Caco-2 (cell line): ENCODE data around the gene ACOT2. TPM values are rescaled to one million over a fixed set of nuclear protein-coding genes. Genes with fewer than 3 reads are reported as not detected.

Source experiments
- BruUV-seq: library from RNA; stranded (reverse); fragments of 400-500 nt; replicated peaks from 2 replicates; lab custom pipeline; 2021; lab: Mats Ljungman, UMichigan
- CTCF ChIA-PET: fragments of 300-600 bp; sonication (Branson Sonifier 250); formaldehyde crosslinking; loops from one replicate; lab custom pipeline; 2022; ENCODE audit warnings: antibody characterized with exemption; lab: Charles Lee
- POLR2A ChIA-PET: fragments of 300-600 bp; sonication (Branson Sonifier 250); formaldehyde crosslinking; loops from one replicate; lab custom pipeline; 2022; ENCODE audit warnings: antibody characterized with exemption; lab: Charles Lee
- DNase-seq, 2 experiments: peaks; one replicate each; pipeline versions ENCODE4 v3.0.0 to v3.0.0-alpha.2; 2020 to 2022
- H3K27me3 ChIP-seq: replicated peaks from 2 replicates; pipeline ENCODE4 v1.6.0; 2011; ENCODE audit warnings: low read length; ENCODE audit not compliant: control insufficient read depth, insufficient read depth
- H3K36me3 ChIP-seq: 2 replicates; pipeline ENCODE4 v1.5.1; 2011; ENCODE audit warnings: low read length; ENCODE audit not compliant: control insufficient read depth, insufficient read depth
- H3K4me1 ChIP-seq: fragments of 250-450 bp; sonication (Bioruptor Pico); 2 replicates; pipeline ENCODE4 v1.5.1; 2020; ENCODE audit warnings: mild to moderate bottlenecking
- H3K4me3 ChIP-seq: 2 replicates; pipeline ENCODE4 v1.5.1; 2011; ENCODE audit warnings: low read depth, mild to moderate bottlenecking, control low read depth, low read length
- H3K9me3 ChIP-seq: fragments of 250-450 bp; sonication (Bioruptor Pico); 2 replicates; pipeline ENCODE4 v1.5.1; 2020; ENCODE audit warnings: mild to moderate bottlenecking, moderate library complexity
- H3K27ac Mint-ChIP-seq: one replicate; pipeline ENCODE4 v1.8.0; 2022; ENCODE audit warnings: mixed read lengths; ENCODE audit not compliant: unreplicated experiment
- H3K27me3 Mint-ChIP-seq: one replicate; pipeline ENCODE4 v1.8.0; 2022; ENCODE audit warnings: mixed read lengths; ENCODE audit not compliant: insufficient read depth, unreplicated experiment
- H3K36me3 Mint-ChIP-seq: one replicate; pipeline ENCODE4 v1.8.0; 2022; ENCODE audit warnings: mild to moderate bottlenecking, mixed read lengths; ENCODE audit not compliant: insufficient read depth, unreplicated experiment
- H3K4me1 Mint-ChIP-seq: one replicate; pipeline ENCODE4 v1.8.0; 2022; ENCODE audit warnings: low read depth, mixed read lengths; ENCODE audit not compliant: unreplicated experiment
- H3K4me3 Mint-ChIP-seq: one replicate; pipeline ENCODE4 v1.8.0; 2022; ENCODE audit warnings: mild to moderate bottlenecking, moderate library complexity, mixed read lengths; ENCODE audit not compliant: unreplicated experiment
- H3K9me3 Mint-ChIP-seq: one replicate; pipeline ENCODE4 v1.8.0; 2022; ENCODE audit warnings: mixed read lengths; ENCODE audit not compliant: unreplicated experiment
- CTCF ChIP-seq, 2 experiments: fragments of 200-600 bp in 1 of 2; IDR thresholded peaks; 1 replicate in 1 of 2; 2 replicates in 1 of 2; pipeline versions ENCODE4 v1.5.1 to v1.8.0; 2011 to 2022; ENCODE audit warnings: antibody characterized with exemption in 1 of 2, control low read depth in 1 of 2, inconsistent platforms in 1 of 2, low read depth in 1 of 2, low read length in 1 of 2, mild to moderate bottlenecking in 1 of 2, moderate library complexity in 1 of 2; ENCODE audit not compliant: insufficient read depth in 1 of 2, severe bottlenecking in 1 of 2, unreplicated experiment in 1 of 2
- intact Hi-C: fragments of 100-400 bp; cut with micrococcal nuclease; formaldehyde crosslinking; loops from one replicate; pipeline ENCODE4 v1.10.0; 2022; ENCODE audit not compliant: unreplicated experiment
- total RNA-seq: library from RNA; stranded (reverse); gene quantifications from 2 replicates; pipeline ENCODE4 v1.2.3, GENCODE V29; 2022

ACOT2 gene
- total RNA-seq, 1 experiment from 2014 or later: 41.4 TPM

GRCh38 chr14:73616831-73617230 lies 47.8 kb downstream of the ACOT2 start:
- BruUV-seq: no TSS peak
- Histone ChIP-seq H3K9me3 (no peaks in the 10 kb centered on the region), H3K36me3 (no peaks in the 10 kb centered on the region), H3K4me3 (no peak overlapping the region), H3K27me3 (no peaks in the 10 kb centered on the region), H3K4me1 (peaks cover 8% of the 10 kb centered on the region)
- H3K4me1 Mint-ChIP-seq: peaks cover 5% of the 10 kb centered on the region
- ChIA-PET POLR2A (no interaction called here), CTCF (no interaction called here)
- H3K9me3 Mint-ChIP-seq: no peaks in the 10 kb centered on the region
- no peak for TF ChIP-seq CTCF (IDR thresholded peaks at IDR 0.05; ENCODE audit: insufficient read depth in 1 of 2, low read depth in 1 of 2, low read length in 1 of 2, severe bottlenecking in 1 of 2, unreplicated experiment in 1 of 2)
- no peaks in the 10 kb centered on the region for H3K27me3 Mint-ChIP-seq
- H3K4me3 Mint-ChIP-seq: no peak overlapping the region
- intact Hi-C loops: no loop called here
- no peak for DNase-seq
- H3K36me3 Mint-ChIP-seq: no peaks in the 10 kb centered on the region
- H3K27ac Mint-ChIP-seq: no peak overlapping the region

GRCh38 chr14:73619524-73619923 lies 50.5 kb downstream of the ACOT2 start:
- no peak for TF ChIP-seq CTCF (IDR thresholded peaks at IDR 0.05; ENCODE audit: insufficient read depth in 1 of 2, low read depth in 1 of 2, low read length in 1 of 2, severe bottlenecking in 1 of 2, unreplicated experiment in 1 of 2)
- ChIA-PET CTCF (interaction anchor here (0.9 kb wide), 1 partner anchor 49 kb away, joined by 4 read pairs; no protein-coding TSS in a partner anchor), POLR2A (interaction anchor here (0.5 kb wide), 1 partner anchor 328 kb away, joined by 3 read pairs; no protein-coding TSS in a partner anchor)
- Mint-ChIP-seq H3K4me3 (no peak overlapping the region), H3K4me1 (no peaks in the 10 kb centered on the region), H3K36me3 (no peaks in the 10 kb centered on the region), H3K27me3 (no peaks in the 10 kb centered on the region), H3K27ac (no peak overlapping the region), H3K9me3 (no peaks in the 10 kb centered on the region)
- BruUV-seq: no TSS peak
- no peak overlapping the region for H3K4me3 ChIP-seq
- H3K4me1 ChIP-seq: no peaks in the 10 kb centered on the region
- H3K36me3 ChIP-seq: no peaks in the 10 kb centered on the region
- no peaks in the 10 kb centered on the region for H3K9me3 ChIP-seq
- no peaks in the 10 kb centered on the region for H3K27me3 ChIP-seq
- DNase-seq: no peak
- intact Hi-C loops: no loop called here

- CTCF ChIA-PET: no interaction called here
- DNase-seq: no peak
- Mint-ChIP-seq H3K4me1 (no peaks in the 10 kb centered on the region), H3K4me3 (no peak overlapping the region), H3K27ac (no peak overlapping the region), H3K27me3 (no peaks in the 10 kb centered on the region), H3K9me3 (no peaks in the 10 kb centered on the region), H3K36me3 (no peaks in the 10 kb centered on the region)
- H3K27me3 ChIP-seq: no peaks in the 10 kb centered on the region
- H3K9me3 ChIP-seq: no peaks in the 10 kb centered on the region
- intact Hi-C loops: no loop called here
- BruUV-seq: no TSS peak
- no peak overlapping the region for H3K4me3 ChIP-seq
- H3K36me3 ChIP-seq: no peaks in the 10 kb centered on the region
- no peak for TF ChIP-seq CTCF (IDR thresholded peaks at IDR 0.05; ENCODE audit: insufficient read depth in 1 of 2, low read depth in 1 of 2, low read length in 1 of 2, severe bottlenecking in 1 of 2, unreplicated experiment in 1 of 2)
- POLR2A ChIA-PET: no interaction called here
- H3K4me1 ChIP-seq: no peaks in the 10 kb centered on the region
Measured at GRCh38 chr14:73620268-73620667, 51.3 kb downstream of the ACOT2 start.
